Measurements from ENCODE around the gene FEN1. TPM values are rescaled to one million over a fixed set of nuclear protein-coding genes. Genes with fewer than 3 reads are reported as not detected.
A peak's percentile ranks its signal among the peaks of the same experiment; 100 is the strongest.

The FEN1 gene
- total and polyA plus RNA-seq, 2 of the 13 experiments (the other 11 are each of a cell fraction or from before 2014, with no cell fraction given) = 12.4 to 102 TPM

GRCh38 chr11:61768376-61769076 is 24.2 kb upstream of the FEN1 start (continued):
- TF ChIP-seq SIX1 (CRISPR knock-in tag; IDR thresholded peaks at IDR 0.05; ENCODE audit: borderline replicate concordance) (no peak), GZF1 (CRISPR knock-in tag; IDR thresholded peaks at IDR 0.05) (no peak), TBX3 (IDR thresholded peaks at IDR 0.05; ENCODE audit: borderline replicate concordance) (no peak), ZNF326 (CRISPR knock-in tag; IDR thresholded peaks at IDR 0.05; ENCODE audit: borderline replicate concordance) (no peak), NFKB2 (CRISPR knock-in tag; IDR thresholded peaks at IDR 0.05; ENCODE audit: borderline replicate concordance) (no peak), NFIC (IDR thresholded peaks at IDR 0.05; ENCODE audit: low read length) (no peak), ZSCAN21 (CRISPR knock-in tag; IDR thresholded peaks at IDR 0.05; ENCODE audit: borderline replicate concordance) (peak; percentile 33; the same call in 1 of the 2 replicates), MAFG (CRISPR knock-in tag; IDR thresholded peaks at IDR 0.05) (no peak), TAF1 (CRISPR knock-in tag; IDR thresholded peaks at IDR 0.05) (no peak), CAMTA2 (CRISPR knock-in tag; IDR thresholded peaks at IDR 0.05; ENCODE audit: borderline replicate concordance) (no peak), MYC (CRISPR knock-in tag; IDR thresholded peaks at IDR 0.05; ENCODE audit: borderline replicate concordance) (peak; percentile 11; the same call in 1 of the 2 replicates), ZNF3 (CRISPR knock-in tag; IDR thresholded peaks at IDR 0.05) (no peak), ARHGAP35 (CRISPR knock-in tag; IDR thresholded peaks at IDR 0.05; ENCODE audit: borderline replicate concordance) (no peak), GATAD2A (CRISPR knock-in tag; IDR thresholded peaks at IDR 0.05) (no peak), ZBTB10 (CRISPR knock-in tag; IDR thresholded peaks at IDR 0.05; ENCODE audit: borderline replicate concordance) (0 out of 2 replicates have a peak, but pooled peaks have one; percentile 30), ARNT (IDR thresholded peaks at IDR 0.05) (no peak), NR2F6 (IDR thresholded peaks at IDR 0.05) (peak; percentile 47; the same call in 1 of the 2 replicates), NR2F6 (CRISPR knock-in tag; IDR thresholded peaks at IDR 0.05) (no peak; the same call in 1 of the 2 replicates), NR2F2 (IDR thresholded peaks at IDR 0.05; ENCODE audit: borderline replicate concordance, low read depth) (no peak), ZFP41 (CRISPR knock-in tag; IDR thresholded peaks at IDR 0.05; ENCODE audit: borderline replicate concordance) (no peak), ZNF17 (CRISPR knock-in tag; IDR thresholded peaks at IDR 0.05) (no peak), TFE3 (CRISPR knock-in tag; IDR thresholded peaks at IDR 0.05) (no peak), MAFK (conservative IDR thresholded peaks at IDR 0.05 in 1 of 2, IDR thresholded peaks at IDR 0.05 in 1 of 2; ENCODE audit: low read length in 2 of 2) (no peak), ZNF484 (CRISPR knock-in tag; IDR thresholded peaks at IDR 0.05; ENCODE audit: borderline replicate concordance, low read depth) (no peak)
- TF ChIP-seq, protein P1, sequence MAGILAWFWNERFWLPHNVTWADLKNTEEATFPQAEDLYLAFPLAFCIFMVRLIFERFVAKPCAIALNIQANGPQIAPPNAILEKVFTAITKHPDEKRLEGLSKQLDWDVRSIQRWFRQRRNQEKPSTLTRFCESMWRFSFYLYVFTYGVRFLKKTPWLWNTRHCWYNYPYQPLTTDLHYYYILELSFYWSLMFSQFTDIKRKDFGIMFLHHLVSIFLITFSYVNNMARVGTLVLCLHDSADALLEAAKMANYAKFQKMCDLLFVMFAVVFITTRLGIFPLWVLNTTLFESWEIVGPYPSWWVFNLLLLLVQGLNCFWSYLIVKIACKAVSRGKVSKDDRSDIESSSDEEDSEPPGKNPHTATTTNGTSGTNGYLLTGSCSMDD (CRISPR knock-in tag; IDR thresholded peaks at IDR 0.05) = no peak
